HG03159 (cell line): ENCODE measurements around the gene LOC101059915.
"Not testable (repeated sequence)": the region's sequence is repeated elsewhere in the genome, so short reads cannot be mapped to it uniquely, and the experiment has no call there.

Experiments used
- ATAC-seq: cut with Tn5 transposase; IDR thresholded peaks from one replicate; pipeline ENCODE4 v1.9.1; 2021; ENCODE audit warnings: mild to moderate bottlenecking, moderate library complexity; ENCODE audit not compliant: unreplicated experiment

The LOC101059915 gene

GRCh38 chrX:71671043-71671780 is 3.9 kb downstream of the LOC101059915 start:
- ATAC-seq: no peak

- ATAC-seq: no peak
Observed at GRCh38 chrX:71671938-71672337, 4.6 kb downstream of the LOC101059915 start.

- ATAC-seq: not testable (repeated sequence)
Observed at GRCh38 chrX:71675636-71676035, 8.3 kb downstream of the LOC101059915 start.

GRCh38 chrX:71676068-71676795 is 8.9 kb downstream of the LOC101059915 start:
- not testable (repeated sequence) for ATAC-seq

GRCh38 chrX:71677195-71677594 is 9.8 kb downstream of the LOC101059915 start:
- not testable (repeated sequence) for ATAC-seq

GRCh38 chrX:71679575-71680207 is 12.3 kb downstream of the LOC101059915 start:
- ATAC-seq: no peak

GRCh38 chrX:71696641-71697465 is 29.5 kb downstream of the LOC101059915 start:
- ATAC-seq: peak; percentile 64

GRCh38 chrX:71697466-71698298 is 30.3 kb downstream of the LOC101059915 start:
- ATAC-seq: peak; percentile 57

- ATAC-seq: not testable (repeated sequence)
Observed at GRCh38 chrX:71698299-71699022, 31.1 kb downstream of the LOC101059915 start.

GRCh38 chrX:71699023-71699344 is 31.6 kb downstream of the LOC101059915 start:
- not testable (repeated sequence) for ATAC-seq

GRCh38 chrX:71702853-71703252 is 35.5 kb downstream of the LOC101059915 start:
- not testable (repeated sequence) for ATAC-seq

- not testable (repeated sequence) for ATAC-seq
Observed at GRCh38 chrX:71714064-71714463, 46.7 kb downstream of the LOC101059915 start.

- ATAC-seq: not testable (repeated sequence)
Observed at GRCh38 chrX:71715551-71715950, 48.2 kb downstream of the LOC101059915 start.

GRCh38 chrX:71716323-71716722 is 49.0 kb downstream of the LOC101059915 start:
- not testable (repeated sequence) for ATAC-seq

- ATAC-seq: not testable (repeated sequence)
Observed at GRCh38 chrX:71718185-71718584, 50.8 kb downstream of the LOC101059915 start, which contains the start of gene CXorf49. CXorf49 (minus strand) TSS chrX:71718285; CDS start chrX:71718151, 134 bp downstream.

GRCh38 chrX:71719195-71719594 is 51.8 kb downstream of the LOC101059915 start:
- ATAC-seq: not testable (repeated sequence)

GRCh38 chrX:71720289-71720886 is 53.0 kb downstream of the LOC101059915 start:
- ATAC-seq: not testable (repeated sequence)
